HG03025 (cell line): ENCODE results near the gene SLC2A10.

Source experiments
- ATAC-seq: cut with Tn5 transposase; IDR thresholded peaks from one replicate; pipeline ENCODE4 v1.9.1; 2021; ENCODE audit warnings: mild to moderate bottlenecking, moderate library complexity; ENCODE audit not compliant: unreplicated experiment, low FRiP score

The SLC2A10 gene

GRCh38 chr20:46701986-46702385 lies 7.5 kb upstream of the SLC2A10 start:
- ATAC-seq, result no peak

GRCh38 chr20:46702447-46703203 lies 6.8 kb upstream of the SLC2A10 start:
- no peak for ATAC-seq

GRCh38 chr20:46703435-46703834 lies 6.0 kb upstream of the SLC2A10 start:
- ATAC-seq, result no peak

GRCh38 chr20:46704714-46705377 lies 4.6 kb upstream of the SLC2A10 start:
- no peak for ATAC-seq

GRCh38 chr20:46705378-46705729 lies 4.1 kb upstream of the SLC2A10 start:
- no peak for ATAC-seq

GRCh38 chr20:46706242-46706641 lies 3.2 kb upstream of the SLC2A10 start:
- no peak for ATAC-seq

GRCh38 chr20:46708172-46708860 lies 1.1 kb upstream of the SLC2A10 start:
- no peak for ATAC-seq

- no peak for ATAC-seq
Measured at GRCh38 chr20:46709055-46709458, 392 bp upstream of the SLC2A10 start.

- ATAC-seq, result no peak
Measured at GRCh38 chr20:46710153-46710913, 884 bp downstream of the SLC2A10 start.

GRCh38 chr20:46712056-46712636 lies 2.7 kb downstream of the SLC2A10 start:
- ATAC-seq, result no peak

- ATAC-seq, result no peak
Measured at GRCh38 chr20:46713957-46714834, 4.7 kb downstream of the SLC2A10 start.

- ATAC-seq, result no peak
Measured at GRCh38 chr20:46715292-46715756, 5.9 kb downstream of the SLC2A10 start.

- no peak for ATAC-seq
Measured at GRCh38 chr20:46717818-46718541, 8.5 kb downstream of the SLC2A10 start.

- ATAC-seq, result no peak
Measured at GRCh38 chr20:46720019-46720418, 10.6 kb downstream of the SLC2A10 start.

GRCh38 chr20:46720776-46721425 lies 11.5 kb downstream of the SLC2A10 start:
- no peak for ATAC-seq

GRCh38 chr20:46721476-46721875 lies 12.0 kb downstream of the SLC2A10 start:
- no peak for ATAC-seq

GRCh38 chr20:46722450-46722849 lies 13.0 kb downstream of the SLC2A10 start:
- ATAC-seq, result no peak

GRCh38 chr20:46723039-46723438 lies 13.6 kb downstream of the SLC2A10 start:
- no peak for ATAC-seq
